MCF 10A (cell line): ENCODE measurements around the gene TMEM218. TPM values are rescaled to one million over a fixed set of nuclear protein-coding genes. Genes with fewer than 3 reads are reported as not detected.
A peak's percentile ranks its signal among the peaks of the same experiment; 100 is the strongest.

Experiments used
- BruUV-seq: library from RNA; stranded (reverse); fragments of 400-500 nt; replicated peaks from 2 replicates; lab custom pipeline; 2021; lab: Mats Ljungman, UMichigan
- CTCF ChIA-PET: fragments of 300-600 bp; sonication (Branson Sonifier 250); formaldehyde crosslinking; extraction: SDS; loops from one replicate; lab custom pipeline; 2021; ENCODE audit warnings: antibody characterized with exemption, inconsistent platforms; lab: Yijun Ruan, JAX
- POLR2A ChIA-PET: fragments of 300-600, 350-650 bp; sonication (Branson Sonifier 250); formaldehyde crosslinking; extraction: SDS; loops from one replicate; lab custom pipeline; 2020; ENCODE audit warnings: antibody characterized with exemption, inconsistent platforms; lab: Yijun Ruan, JAX
- DNase-seq: peaks from one replicate; pipeline ENCODE4 v3.0.0-alpha.2; 2018; ENCODE audit not compliant: unreplicated experiment
- H3K27ac Mint-ChIP-seq: one replicate; pipeline ENCODE4 v1.8.0; 2022; ENCODE audit warnings: mild to moderate bottlenecking, low read depth, mixed read lengths; ENCODE audit not compliant: unreplicated experiment
- H3K27me3 Mint-ChIP-seq: one replicate; pipeline ENCODE4 v1.8.0; 2022; ENCODE audit warnings: mixed read lengths; ENCODE audit not compliant: insufficient read depth, unreplicated experiment
- H3K36me3 Mint-ChIP-seq: one replicate; pipeline ENCODE4 v1.8.0; 2022; ENCODE audit warnings: mild to moderate bottlenecking, moderate library complexity, mixed read lengths; ENCODE audit not compliant: insufficient read depth, unreplicated experiment
- H3K4me1 Mint-ChIP-seq: one replicate; pipeline ENCODE4 v1.8.0; 2022; ENCODE audit warnings: mixed read lengths; ENCODE audit not compliant: insufficient read depth, unreplicated experiment
- H3K4me3 Mint-ChIP-seq: one replicate; pipeline ENCODE4 v1.8.0; 2022; ENCODE audit warnings: mild to moderate bottlenecking, moderate library complexity, mixed read lengths; ENCODE audit not compliant: unreplicated experiment
- H3K9me3 Mint-ChIP-seq: one replicate; pipeline ENCODE4 v1.8.0; 2022; ENCODE audit warnings: mixed read lengths; ENCODE audit not compliant: unreplicated experiment
- CTCF ChIP-seq: fragments of 200-600 bp; IDR thresholded peaks from one replicate; pipeline ENCODE4 v1.8.0; 2022; ENCODE audit warnings: antibody characterized with exemption, mild to moderate bottlenecking; ENCODE audit not compliant: unreplicated experiment
- intact Hi-C: fragments of 100-400 bp; cut with micrococcal nuclease; formaldehyde crosslinking; loops from 2 replicates; pipeline ENCODE4 v1.14.1; 2022
- total RNA-seq: library from RNA; stranded (reverse); gene quantifications from 2 replicates; pipeline ENCODE4 v1.2.3, GENCODE V29; 2022

The TMEM218 gene
- total RNA-seq, 1 experiment from 2014 or later, result 21.1 TPM

GRCh38 chr11:125069796-125070195 lies 41.6 kb downstream of the TMEM218 start:
- H3K4me1 Mint-ChIP-seq, result peaks cover 26% of the 10 kb centered on the region
- intact Hi-C loops, result no loop called here
- peak overlapping the region; percentile 88 for H3K27ac Mint-ChIP-seq
- CTCF ChIA-PET, result interaction anchor here (0.5 to 2.7 kb wide), 6 partner anchors 13 to 108 kb away, joined by 3 to 9 read pairs (median 8); partner anchors contain the start of gene TMEM218
- H3K36me3 Mint-ChIP-seq, result no peaks in the 10 kb centered on the region
- no peaks in the 10 kb centered on the region for H3K27me3 Mint-ChIP-seq
- H3K9me3 Mint-ChIP-seq, result no peaks in the 10 kb centered on the region
- H3K4me3 Mint-ChIP-seq, result no peak overlapping the region
- POLR2A ChIA-PET, result interaction anchor here (0.7 to 2.9 kb wide), 7 partner anchors 9 to 1259 kb away, joined by 3 to 29 read pairs (median 5); partner anchors contain the start of genes CCDC15 and TMEM218
- no TSS peak for BruUV-seq
- no peak for TF ChIP-seq CTCF
- DNase-seq, result peak; percentile 36

- no peaks in the 10 kb centered on the region for H3K36me3 Mint-ChIP-seq
- ChIA-PET POLR2A (interaction anchor here (1.0 to 2.9 kb wide), 4 partner anchors 9 to 42 kb away, joined by 3 to 29 read pairs (median 8); partner anchors contain the start of gene TMEM218), CTCF (interaction anchor here (0.6 to 2.7 kb wide), 6 partner anchors 10 to 73 kb away, joined by 3 to 9 read pairs (median 6); no protein-coding TSS in a partner anchor)
- intact Hi-C loops, result no loop called here
- no TSS peak for BruUV-seq
- TF ChIP-seq CTCF, result no peak
- DNase-seq, result no peak
- no peak overlapping the region for H3K4me3 Mint-ChIP-seq
- H3K27ac Mint-ChIP-seq, result peak overlapping the region; percentile 88
- peaks cover 26% of the 10 kb centered on the region for H3K4me1 Mint-ChIP-seq
- H3K9me3 Mint-ChIP-seq, result no peaks in the 10 kb centered on the region
- no peaks in the 10 kb centered on the region for H3K27me3 Mint-ChIP-seq
Measured at GRCh38 chr11:125069008-125069407, 42.4 kb downstream of the TMEM218 start.

GRCh38 chr11:125068368-125068767 lies 43.1 kb downstream of the TMEM218 start:
- intact Hi-C loops, result no loop called here
- BruUV-seq, result no TSS peak
- no peak overlapping the region for H3K27ac Mint-ChIP-seq
- H3K36me3 Mint-ChIP-seq, result no peaks in the 10 kb centered on the region
- no peak for DNase-seq
- no peaks in the 10 kb centered on the region for H3K27me3 Mint-ChIP-seq
- ChIA-PET POLR2A (interaction anchor here (1.0 to 1.3 kb wide), 2 partner anchors 8 to 43 kb away, joined by 3 to 5 read pairs; partner anchors contain the start of gene TMEM218), CTCF (interaction anchor here (2.7 kb wide), 1 partner anchor 15 kb away, joined by 7 read pairs; no protein-coding TSS in a partner anchor)
- no peak for TF ChIP-seq CTCF
- H3K4me1 Mint-ChIP-seq, result peaks cover 26% of the 10 kb centered on the region
- H3K4me3 Mint-ChIP-seq, result no peak overlapping the region
- H3K9me3 Mint-ChIP-seq, result no peaks in the 10 kb centered on the region

GRCh38 chr11:125064070-125064469 lies 47.4 kb downstream of the TMEM218 start:
- Mint-ChIP-seq H3K4me1 (peaks cover under 1% of the 10 kb centered on the region), H3K36me3 (no peaks in the 10 kb centered on the region), H3K4me3 (peak overlapping the region; percentile 86), H3K27me3 (no peaks in the 10 kb centered on the region), H3K9me3 (no peaks in the 10 kb centered on the region), H3K27ac (no peak overlapping the region)
- no peak for TF ChIP-seq CTCF
- intact Hi-C loops, result loop anchor here (5.0 kb wide), 1 partner anchor 48 kb away; the partner anchor contains the start of gene TMEM218
- no peak for DNase-seq
- BruUV-seq, result no TSS peak
- ChIA-PET CTCF (interaction anchor here (0.6 to 2.3 kb wide), 6 partner anchors 11 to 292 kb away, joined by 3 to 11 read pairs (median 4); no protein-coding TSS in a partner anchor), POLR2A (interaction anchor here (1.3 to 1.7 kb wide), 3 partner anchors 19 to 264 kb away, joined by 3 to 6 read pairs (median 6); partner anchors contain the start of genes MSANTD2 and TMEM218)
